Measurements from ENCODE around the gene PIGM.

- no peak for TF ChIP-seq EZH2phosphoT487 (IDR thresholded peaks at IDR 0.05; ENCODE audit: low read depth, severe bottlenecking, unreplicated experiment)
- TF ChIP-seq CTCF (IDR thresholded peaks at IDR 0.05; ENCODE audit: poor library complexity) = no peak
- TF ChIP-seq EZH2 (IDR thresholded peaks at IDR 0.05; ENCODE audit: borderline replicate concordance) = no peak
Observed at GRCh38 chr1:159981351-159982055, 50.3 kb downstream of the PIGM start.

All from hepatocyte (in vitro differentiated cells).